NCI-H345 (cell line): Measurements from ENCODE around the gene RGS1.

Experiments used
- DNase-seq: peaks from one replicate; lab custom pipeline; 2025; lab: John Stamatoyannopoulos, UW

Gene RGS1

DNA sequence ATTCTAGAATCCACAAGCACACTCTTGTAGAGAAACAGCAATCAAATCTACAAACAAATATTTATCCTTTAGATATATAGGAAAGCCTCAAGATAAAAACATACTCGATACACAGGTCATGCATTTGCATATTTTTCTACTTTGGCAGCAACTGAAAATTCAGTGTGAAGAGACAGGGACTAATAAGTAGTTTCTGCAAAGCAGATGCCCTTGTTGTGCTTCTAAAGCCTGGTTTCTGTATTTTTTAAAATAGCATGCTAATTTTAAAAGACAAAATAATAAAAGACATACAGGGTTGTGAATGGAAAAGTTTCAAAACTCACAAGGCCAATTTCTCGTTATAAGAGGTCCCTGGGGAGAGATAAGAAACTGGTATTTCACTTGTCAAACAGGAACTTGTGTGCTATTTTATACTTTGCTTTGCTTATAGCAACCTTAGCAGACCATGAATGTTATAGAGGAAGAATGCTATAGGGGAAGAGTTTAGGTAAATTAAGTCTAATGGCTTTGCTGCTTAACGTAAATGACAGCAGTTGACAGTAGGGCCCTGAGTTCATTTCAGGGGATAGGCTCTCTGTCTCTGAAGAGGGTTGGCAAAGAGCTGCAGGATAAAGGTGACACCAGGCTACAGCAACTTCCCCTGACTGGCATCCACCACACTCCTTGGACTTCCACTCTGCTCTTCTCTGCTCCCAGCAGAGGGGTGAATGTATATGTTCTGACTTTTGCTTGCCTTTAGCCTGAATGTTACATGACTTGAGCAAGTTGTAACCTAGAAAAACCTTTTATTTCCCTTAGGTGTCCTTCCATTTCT is 51.0 kb downstream of the RGS1 start:
- DNase-seq, result no peak

- DNase-seq, result no peak
These were observed 52.3 kb downstream of the RGS1 start for GRCh38 chr1:192627901-192628300.

DNA sequence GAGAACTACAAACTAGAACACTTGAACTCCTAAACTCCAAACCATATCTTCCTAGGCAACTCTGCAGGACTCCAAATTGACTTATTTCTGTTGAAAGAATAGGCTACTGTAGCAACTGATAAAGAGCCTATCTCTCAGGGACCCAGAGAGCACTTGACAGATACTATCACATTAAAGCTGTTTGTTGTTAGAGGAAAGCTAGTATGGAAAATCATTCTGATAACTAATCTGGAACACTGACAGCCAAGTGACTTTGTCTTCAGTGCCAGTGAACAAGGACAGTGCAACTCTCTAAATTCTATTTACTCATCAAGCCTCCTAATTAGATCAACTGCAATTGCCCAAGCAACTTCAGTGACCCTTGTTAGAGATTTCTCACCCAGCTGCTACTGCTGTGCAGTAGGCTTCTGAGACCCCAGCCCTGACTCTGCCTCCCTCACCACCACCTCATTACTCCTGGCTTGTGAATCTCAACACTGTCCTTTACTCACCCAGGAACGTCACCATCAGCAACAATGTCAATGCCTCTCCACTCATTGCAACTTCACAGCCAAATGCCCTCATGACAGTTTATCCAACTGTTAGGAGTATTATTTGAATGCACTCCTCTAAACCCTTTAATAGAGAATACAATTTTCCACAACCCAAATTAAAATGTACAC is 53.0 kb downstream of the RGS1 start:
- DNase-seq, result no peak

DNA sequence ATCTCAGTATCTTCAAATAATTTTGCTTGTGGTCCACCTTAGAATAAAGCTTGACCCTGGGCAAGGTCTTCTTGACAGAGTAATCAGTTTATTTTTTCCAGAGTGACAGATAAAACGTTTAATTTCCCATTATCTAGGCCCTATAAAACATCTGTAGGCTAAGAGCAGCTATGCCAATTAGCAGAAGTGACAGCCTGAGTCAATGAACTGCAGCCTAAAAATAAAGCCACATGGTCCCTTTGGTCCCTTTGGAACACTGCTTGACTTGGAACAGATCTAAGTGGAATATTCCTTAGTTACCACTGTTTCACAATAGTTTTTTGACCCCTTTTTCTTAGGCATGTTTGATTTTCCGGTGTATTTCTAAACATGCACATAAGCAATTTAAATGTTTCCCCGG is 54.0 kb downstream of the RGS1 start:
- DNase-seq, result no peak
